ENCODE measurements around the gene ATRAID. TPM values are rescaled to one million over a fixed set of nuclear protein-coding genes. Genes with fewer than 3 reads are reported as not detected.

ATRAID gene, protein sequence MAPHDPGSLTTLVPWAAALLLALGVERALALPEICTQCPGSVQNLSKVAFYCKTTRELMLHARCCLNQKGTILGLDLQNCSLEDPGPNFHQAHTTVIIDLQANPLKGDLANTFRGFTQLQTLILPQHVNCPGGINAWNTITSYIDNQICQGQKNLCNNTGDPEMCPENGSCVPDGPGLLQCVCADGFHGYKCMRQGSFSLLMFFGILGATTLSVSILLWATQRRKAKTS
- total RNA-seq: 100 to 1,000 TPM; 107 to 210 (median 124) TPM

DNA sequence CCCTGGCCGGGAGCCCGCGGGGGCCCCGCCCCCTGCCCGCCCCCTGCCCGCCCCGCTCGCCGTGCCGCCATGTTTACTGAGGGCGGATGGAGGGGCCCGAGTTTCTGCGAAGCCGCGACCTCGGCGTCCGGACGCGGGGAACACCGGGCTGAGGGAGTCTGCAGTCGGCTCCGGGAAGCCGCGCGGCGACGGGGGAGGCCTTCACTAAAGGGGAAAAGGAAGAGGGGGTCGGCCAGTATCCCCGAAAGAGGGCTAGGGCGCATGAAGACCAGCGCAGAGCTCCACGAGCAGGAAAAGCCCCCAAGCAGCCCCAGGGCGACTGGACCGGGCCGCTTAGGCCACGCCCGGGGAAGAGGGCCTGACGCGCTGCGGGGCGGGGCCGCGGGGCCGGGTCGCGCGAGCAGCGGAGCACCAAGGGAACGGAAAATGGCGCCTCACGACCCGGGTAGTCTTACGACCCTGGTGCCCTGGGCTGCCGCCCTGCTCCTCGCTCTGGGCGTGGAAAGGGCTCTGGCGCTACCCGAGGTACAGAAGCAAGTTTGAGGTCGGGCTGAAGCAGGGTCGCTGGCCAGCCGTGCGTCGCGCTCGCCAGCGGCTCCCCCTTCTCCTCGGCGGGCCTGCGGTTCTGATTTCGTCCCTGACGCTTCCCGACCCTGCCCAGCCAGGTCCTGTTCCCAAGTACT, at the start of gene ATRAID, which contains the start of gene SLC5A6:
Gene ATRAID (plus strand): TSS at position 99 of the 683 bp plus-strand sequence. CDS start 328 bp downstream, at position 427.
Gene SLC5A6 (minus strand): TSS at position 326 of the 683 bp plus-strand sequence. CDS start 4,618 bp downstream, outside the sequence.
- peaks cover 0 to 36% (median 9%) of the 10 kb centered on the region in 4 donors for H3K4me1 ChIP-seq
- H3K27me3 ChIP-seq: no peaks in the 10 kb centered on the region
- 0 to 1% methylated on average over 34 to 37 of the region's 73 CpGs for WGBS, 2 donors

DNA sequence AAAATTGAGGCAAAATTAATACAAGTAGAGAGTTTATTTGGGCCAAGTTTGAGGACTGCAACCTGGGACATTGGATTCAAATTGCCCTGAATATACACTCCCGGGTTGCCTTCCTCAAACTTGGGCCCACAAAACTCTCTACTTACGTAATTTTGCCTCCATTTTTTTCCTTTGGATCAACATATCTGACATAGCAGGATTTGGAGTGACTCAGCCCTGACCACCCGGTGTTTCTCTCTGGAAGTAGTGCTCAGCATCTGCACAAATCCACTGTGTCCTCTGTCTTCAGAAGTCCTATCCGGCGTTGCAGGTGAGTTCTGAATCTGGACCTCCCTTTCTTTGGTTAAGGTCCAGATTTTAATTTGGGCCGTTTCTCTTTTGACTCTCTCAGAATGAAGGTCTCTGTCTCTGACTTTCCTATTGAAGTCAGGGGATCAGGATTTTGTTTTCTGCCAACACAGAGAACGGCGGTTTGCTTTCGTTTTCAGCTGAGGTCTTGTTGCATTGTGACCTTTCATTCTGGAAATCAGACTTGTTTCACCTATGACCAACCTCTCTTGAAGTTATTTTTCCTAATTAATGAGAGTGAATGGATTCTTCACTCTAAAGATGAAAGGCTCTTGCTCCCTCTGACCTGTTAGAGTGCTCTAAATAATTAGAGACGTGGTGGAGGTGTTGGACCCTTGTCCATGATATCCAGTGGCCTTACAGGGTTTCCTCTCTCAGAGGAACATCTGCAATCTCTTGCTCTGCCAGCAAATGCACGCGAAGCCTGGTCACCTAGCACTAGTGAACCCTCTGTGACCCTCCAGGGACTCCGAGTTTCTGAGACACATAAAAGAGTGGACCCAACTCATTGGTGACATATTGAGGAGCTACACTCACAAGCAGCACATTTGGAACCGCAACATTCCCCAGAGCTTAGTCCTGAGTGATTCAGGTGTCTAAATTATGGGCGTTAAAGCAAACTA, 49.4 kb upstream of the ATRAID start:
- DNase-seq (ENCODE audit: low spot score in 2 of 2): no peak
- H3K36me3 ChIP-seq: no peaks in the 10 kb centered on the region
- TF ChIP-seq, protein P1, sequence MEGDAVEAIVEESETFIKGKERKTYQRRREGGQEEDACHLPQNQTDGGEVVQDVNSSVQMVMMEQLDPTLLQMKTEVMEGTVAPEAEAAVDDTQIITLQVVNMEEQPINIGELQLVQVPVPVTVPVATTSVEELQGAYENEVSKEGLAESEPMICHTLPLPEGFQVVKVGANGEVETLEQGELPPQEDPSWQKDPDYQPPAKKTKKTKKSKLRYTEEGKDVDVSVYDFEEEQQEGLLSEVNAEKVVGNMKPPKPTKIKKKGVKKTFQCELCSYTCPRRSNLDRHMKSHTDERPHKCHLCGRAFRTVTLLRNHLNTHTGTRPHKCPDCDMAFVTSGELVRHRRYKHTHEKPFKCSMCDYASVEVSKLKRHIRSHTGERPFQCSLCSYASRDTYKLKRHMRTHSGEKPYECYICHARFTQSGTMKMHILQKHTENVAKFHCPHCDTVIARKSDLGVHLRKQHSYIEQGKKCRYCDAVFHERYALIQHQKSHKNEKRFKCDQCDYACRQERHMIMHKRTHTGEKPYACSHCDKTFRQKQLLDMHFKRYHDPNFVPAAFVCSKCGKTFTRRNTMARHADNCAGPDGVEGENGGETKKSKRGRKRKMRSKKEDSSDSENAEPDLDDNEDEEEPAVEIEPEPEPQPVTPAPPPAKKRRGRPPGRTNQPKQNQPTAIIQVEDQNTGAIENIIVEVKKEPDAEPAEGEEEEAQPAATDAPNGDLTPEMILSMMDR (IDR thresholded peaks at IDR 0.05): no peak
- TF ChIP-seq EP300 (IDR thresholded peaks at IDR 0.05) (no peak), POLR2A (IDR thresholded peaks at IDR 0.05) (no peak)
- WGBS, 2 donors: 82% methylated on average over 15 of the region's 15 CpGs
- H3K27me3 ChIP-seq: peaks cover 0 to under 1% of the 10 kb centered on the region in 2 donors
- H3K4me1 ChIP-seq: no peaks in the 10 kb centered on the region
- H3K9me3 ChIP-seq: no peaks in the 10 kb centered on the region
- H3K27ac ChIP-seq: no peak overlapping the region
- H3K4me3 ChIP-seq: no peak overlapping the region

More for the DNA sequence above, at the start of gene ATRAID, which contains the start of gene SLC5A6:
- Histone ChIP-seq H3K27ac (peak within 1 kb of the TSS; percentile 89 to 98 (median 98)), H3K9me3 (no peaks in the 10 kb centered on the region), H3K36me3 (peaks cover 2 to 47% (median 7%) of the 10 kb centered on the region in 3 donors), H3K4me3 (peak within 1 kb of the TSS; percentile 69 to 95 (median 84))
- DNase-seq (ENCODE audit: low spot score in 2 of 2): peak; percentile 71 to 76
- peak; percentile 12 to 91 for TF ChIP-seq EP300 (IDR thresholded peaks at IDR 0.05)
- TF ChIP-seq, protein P1 (IDR thresholded peaks at IDR 0.05): peak in 2 of 5 experiments; percentile 13 to 20
- peak; percentile 61 to 84 for TF ChIP-seq POLR2A (IDR thresholded peaks at IDR 0.05)

DNA sequence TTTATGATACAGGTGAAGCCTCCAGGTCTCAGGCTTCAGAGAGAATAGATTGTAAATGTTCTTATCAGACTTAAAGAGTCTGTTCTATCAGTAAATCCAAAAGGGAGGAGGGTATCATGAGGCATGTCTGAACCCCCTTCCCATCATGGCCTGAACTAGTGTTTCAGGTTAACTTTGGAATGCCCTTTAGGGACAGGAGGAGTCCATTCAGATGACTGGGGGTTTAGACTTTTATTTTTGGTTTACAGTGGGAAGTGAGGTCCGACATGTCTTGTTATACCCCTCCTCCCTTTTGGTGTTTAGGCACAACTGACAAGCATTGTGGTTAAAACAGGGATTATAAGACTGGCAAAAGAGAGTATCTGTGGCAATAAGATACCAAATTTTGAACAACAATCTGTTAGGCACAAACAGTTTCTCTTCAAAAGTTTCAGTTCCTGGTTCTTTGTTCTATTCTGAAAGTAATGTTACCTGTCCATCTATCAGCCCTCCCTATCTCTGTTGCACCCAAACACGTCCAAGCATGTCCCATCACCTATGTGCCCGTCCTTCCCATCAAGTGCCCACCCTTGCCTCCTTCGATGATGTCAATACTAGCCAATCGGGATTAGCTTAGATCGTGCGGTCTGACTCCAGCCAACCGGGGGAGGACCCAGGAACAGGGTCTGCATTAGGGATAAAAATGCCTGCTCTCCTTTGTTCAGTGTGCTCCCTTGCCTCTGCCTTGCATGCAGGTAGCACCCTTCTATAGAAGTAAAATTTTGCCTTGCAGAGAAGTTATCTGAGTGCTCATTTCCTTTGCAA, 46.7 kb upstream of the ATRAID start:
- Histone ChIP-seq H3K4me1 (peaks cover 0 to 5% (median 0%) of the 10 kb centered on the region in 4 donors), H3K4me3 (no peak overlapping the region), H3K27me3 (peaks cover 0 to 3% of the 10 kb centered on the region in 2 donors), H3K27ac (no peak overlapping the region), H3K9me3 (no peaks in the 10 kb centered on the region), H3K36me3 (no peaks in the 10 kb centered on the region)
- DNase-seq (ENCODE audit: low spot score in 2 of 2): no peak
- TF ChIP-seq, protein P1 (IDR thresholded peaks at IDR 0.05): no peak
- TF ChIP-seq EP300 (IDR thresholded peaks at IDR 0.05): no peak
- no peak for TF ChIP-seq POLR2A (IDR thresholded peaks at IDR 0.05)
- 81 to 82% methylated on average over 8 of the region's 8 CpGs for WGBS, 2 donors

DNA sequence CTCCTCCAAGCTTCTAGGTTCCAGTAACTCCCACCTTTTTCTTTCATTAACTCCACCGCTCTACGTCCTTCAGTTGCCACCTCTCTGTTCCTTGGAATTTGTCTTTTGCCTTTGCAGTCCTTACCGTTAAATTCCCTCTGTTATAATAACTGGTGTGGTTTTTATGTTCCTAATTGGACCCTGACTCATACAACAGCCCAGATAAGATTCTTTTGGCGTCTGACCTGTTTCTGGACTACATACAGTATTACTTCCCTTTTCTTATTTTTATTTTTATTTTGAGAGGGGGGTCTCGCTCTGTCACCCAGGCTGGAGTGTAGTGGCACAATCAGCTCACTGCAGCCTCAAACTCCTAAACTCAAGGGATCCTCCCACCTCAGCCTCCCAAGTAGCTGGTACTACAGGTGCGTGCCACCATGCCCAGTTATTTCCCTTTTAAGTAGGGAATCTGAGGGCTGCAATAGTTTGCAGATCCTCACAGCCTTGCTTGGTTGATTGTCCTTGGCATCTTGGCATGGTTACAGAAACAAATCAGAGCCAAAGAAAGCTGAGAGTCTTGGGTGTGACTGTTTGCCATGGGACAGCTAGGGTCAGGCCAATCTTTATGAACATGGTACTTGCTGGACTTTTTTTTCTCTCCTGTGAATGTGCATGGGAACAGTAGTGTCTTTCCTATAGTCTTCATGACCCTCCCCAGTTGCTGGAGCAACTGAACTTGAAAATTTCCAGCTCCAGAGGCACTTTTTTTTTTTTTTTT, 41.1 kb upstream of the ATRAID start:
- Histone ChIP-seq H3K4me1 (peaks cover 0 to 7% (median 3%) of the 10 kb centered on the region in 4 donors), H3K27me3 (peaks cover 0 to 3% of the 10 kb centered on the region in 2 donors), H3K4me3 (no peak overlapping the region), H3K36me3 (no peaks in the 10 kb centered on the region), H3K9me3 (no peaks in the 10 kb centered on the region), H3K27ac (no peak overlapping the region)
- 74 to 78% methylated on average over 6 of the region's 6 CpGs for WGBS, 2 donors
- TF ChIP-seq, protein P1 (IDR thresholded peaks at IDR 0.05): no peak
- TF ChIP-seq POLR2A (IDR thresholded peaks at IDR 0.05): no peak
- TF ChIP-seq EP300 (IDR thresholded peaks at IDR 0.05): no peak
- no peak for DNase-seq (ENCODE audit: low spot score in 2 of 2)
